Measurements from ENCODE around the gene TNS2. TPM values are rescaled to one million over a fixed set of nuclear protein-coding genes. Genes with fewer than 3 reads are reported as not detected.

Gene TNS2, protein sequence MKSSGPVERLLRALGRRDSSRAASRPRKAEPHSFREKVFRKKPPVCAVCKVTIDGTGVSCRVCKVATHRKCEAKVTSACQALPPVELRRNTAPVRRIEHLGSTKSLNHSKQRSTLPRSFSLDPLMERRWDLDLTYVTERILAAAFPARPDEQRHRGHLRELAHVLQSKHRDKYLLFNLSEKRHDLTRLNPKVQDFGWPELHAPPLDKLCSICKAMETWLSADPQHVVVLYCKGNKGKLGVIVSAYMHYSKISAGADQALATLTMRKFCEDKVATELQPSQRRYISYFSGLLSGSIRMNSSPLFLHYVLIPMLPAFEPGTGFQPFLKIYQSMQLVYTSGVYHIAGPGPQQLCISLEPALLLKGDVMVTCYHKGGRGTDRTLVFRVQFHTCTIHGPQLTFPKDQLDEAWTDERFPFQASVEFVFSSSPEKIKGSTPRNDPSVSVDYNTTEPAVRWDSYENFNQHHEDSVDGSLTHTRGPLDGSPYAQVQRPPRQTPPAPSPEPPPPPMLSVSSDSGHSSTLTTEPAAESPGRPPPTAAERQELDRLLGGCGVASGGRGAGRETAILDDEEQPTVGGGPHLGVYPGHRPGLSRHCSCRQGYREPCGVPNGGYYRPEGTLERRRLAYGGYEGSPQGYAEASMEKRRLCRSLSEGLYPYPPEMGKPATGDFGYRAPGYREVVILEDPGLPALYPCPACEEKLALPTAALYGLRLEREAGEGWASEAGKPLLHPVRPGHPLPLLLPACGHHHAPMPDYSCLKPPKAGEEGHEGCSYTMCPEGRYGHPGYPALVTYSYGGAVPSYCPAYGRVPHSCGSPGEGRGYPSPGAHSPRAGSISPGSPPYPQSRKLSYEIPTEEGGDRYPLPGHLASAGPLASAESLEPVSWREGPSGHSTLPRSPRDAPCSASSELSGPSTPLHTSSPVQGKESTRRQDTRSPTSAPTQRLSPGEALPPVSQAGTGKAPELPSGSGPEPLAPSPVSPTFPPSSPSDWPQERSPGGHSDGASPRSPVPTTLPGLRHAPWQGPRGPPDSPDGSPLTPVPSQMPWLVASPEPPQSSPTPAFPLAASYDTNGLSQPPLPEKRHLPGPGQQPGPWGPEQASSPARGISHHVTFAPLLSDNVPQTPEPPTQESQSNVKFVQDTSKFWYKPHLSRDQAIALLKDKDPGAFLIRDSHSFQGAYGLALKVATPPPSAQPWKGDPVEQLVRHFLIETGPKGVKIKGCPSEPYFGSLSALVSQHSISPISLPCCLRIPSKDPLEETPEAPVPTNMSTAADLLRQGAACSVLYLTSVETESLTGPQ (N-terminal part only)
- total RNA-seq: 27.6 and 30.5 TPM in 2 replicates

GRCh38 chr12:53049571-53050318, at the start of gene TNS2:
Gene TNS2 (plus strand): TSS chr12:53050065. CDS start chr12:53050186, 121 bp downstream.

GRCh38 chr12:53005986-53006809, 43.7 kb upstream of the TNS2 start, which contains the start of gene EIF4B:
Gene EIF4B (plus strand): TSS chr12:53006456. CDS start chr12:53006484, 28 bp downstream.

DNA sequence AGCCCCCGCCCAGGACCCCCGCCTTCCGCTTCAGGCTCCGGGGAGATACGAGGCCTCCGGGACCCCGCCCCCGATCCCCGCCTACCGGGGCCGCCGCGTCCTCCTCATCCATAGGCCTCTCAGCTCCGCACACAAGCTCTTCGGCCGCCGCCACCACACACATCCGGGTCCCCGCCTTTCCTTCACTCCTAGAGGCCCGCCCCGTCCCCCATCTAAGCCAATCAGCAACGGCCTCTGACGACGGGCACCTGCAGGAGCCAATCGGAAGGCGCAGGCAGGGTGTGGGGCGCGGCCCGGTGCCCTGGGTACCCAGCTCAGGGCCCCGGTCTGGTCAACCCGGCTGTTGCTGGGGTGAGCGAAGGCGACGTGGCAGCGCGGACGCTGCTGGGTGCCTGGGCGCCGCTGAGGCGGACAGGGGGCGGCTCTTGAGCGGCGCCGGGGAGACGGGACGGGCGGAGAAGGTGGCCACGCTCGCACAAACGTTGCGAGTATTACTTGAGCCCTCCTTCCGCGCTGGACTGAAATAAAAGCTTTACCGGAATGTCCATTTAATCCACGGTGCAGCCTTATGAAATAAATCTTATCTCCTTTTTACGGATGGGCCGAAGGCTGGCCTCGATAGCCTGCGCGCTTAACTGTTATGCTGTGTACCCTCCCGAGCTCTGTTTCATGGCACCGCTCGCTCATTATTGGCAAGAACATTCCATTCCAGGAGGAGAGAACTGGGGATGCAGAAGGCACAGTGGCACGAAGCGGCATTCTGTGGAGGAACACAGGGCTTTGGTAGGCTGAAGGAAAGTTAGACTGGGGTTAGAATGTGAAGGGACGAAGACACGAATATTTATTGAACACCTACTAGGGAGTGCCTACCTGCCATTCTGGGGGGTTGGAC, 29.6 kb downstream of the TNS2 start, which contains the start of gene SPRYD3:
SPRYD3 (minus strand) TSS at position 165 of the 892 bp plus-strand sequence; CDS start at position 108, 57 bp downstream.

GRCh38 chr12:53097564-53098353, 47.9 kb downstream of the TNS2 start, which contains the start of gene IGFBP6:
Gene IGFBP6 (plus strand): TSS chr12:53097667. CDS start chr12:53097718, 51 bp downstream.

GRCh38 chr12:53102883-53103807, 53.3 kb downstream of the TNS2 start, which contains the start of gene SOAT2:
Gene SOAT2 (plus strand): TSS chr12:53103486. CDS start chr12:53103578, 92 bp downstream.

Other genes with a start within 250 kb of the TNS2 start
- gene KRT4, start 235.9 kb upstream of the TNS2 start, total RNA-seq: under 0.01 TPM in 1 of 2 replicates, not detected in the other
- not detected in 2 replicates for gene KRT79, start 215.8 kb upstream of the TNS2 start, total RNA-seq
- gene KRT78, start 201.1 kb upstream of the TNS2 start, total RNA-seq: not detected in 2 replicates
- 7.7 and 9.7 TPM in 2 replicates for gene KRT8, start 145.0 kb upstream of the TNS2 start, total RNA-seq
- gene KRT18, start 100.9 kb upstream of the TNS2 start, total RNA-seq: 34.6 and 35.4 TPM in 2 replicates
- 985 and 1,506 TPM in 2 replicates for gene EIF4B, start 43.6 kb upstream of the TNS2 start, total RNA-seq
- 28.1 and 31.3 TPM in 2 replicates for gene SPRYD3, start 29.3 kb downstream of the TNS2 start, total RNA-seq
- 300 and 444 TPM in 2 replicates for gene IGFBP6, start 47.6 kb downstream of the TNS2 start, total RNA-seq
- 0.33 TPM in 1 of 2 replicates, not detected in the other for gene SOAT2, start 53.4 kb downstream of the TNS2 start, total RNA-seq
- gene ZNF740, start 130.7 kb downstream of the TNS2 start, total RNA-seq: 15.3 and 16.2 TPM in 2 replicates
- gene CSAD, start 130.9 kb downstream of the TNS2 start, total RNA-seq: 9.0 and 11.0 TPM in 2 replicates
- 0.12 and 0.77 TPM in 2 replicates for gene ITGB7, start 157.2 kb downstream of the TNS2 start, total RNA-seq
- gene RARG, start 182.1 kb downstream of the TNS2 start, total RNA-seq: 20.9 and 27.1 TPM in 2 replicates
- gene ESPL1, start 218.2 kb downstream of the TNS2 start, total RNA-seq: 4.2 and 13.4 TPM in 2 replicates
- gene PFDN5, start 245.5 kb downstream of the TNS2 start, total RNA-seq: 293 and 448 TPM in 2 replicates
- gene MYG1, start 249.6 kb downstream of the TNS2 start, total RNA-seq: 45.6 and 58.9 TPM in 2 replicates

All from uterine smooth muscle cell (primary cell).